Measurements from ENCODE around the gene CAMK4.

GRCh38 chr5:111453747-111454146 lies 229.6 kb downstream of the CAMK4 start:
- TF ChIP-seq, protein P1, sequence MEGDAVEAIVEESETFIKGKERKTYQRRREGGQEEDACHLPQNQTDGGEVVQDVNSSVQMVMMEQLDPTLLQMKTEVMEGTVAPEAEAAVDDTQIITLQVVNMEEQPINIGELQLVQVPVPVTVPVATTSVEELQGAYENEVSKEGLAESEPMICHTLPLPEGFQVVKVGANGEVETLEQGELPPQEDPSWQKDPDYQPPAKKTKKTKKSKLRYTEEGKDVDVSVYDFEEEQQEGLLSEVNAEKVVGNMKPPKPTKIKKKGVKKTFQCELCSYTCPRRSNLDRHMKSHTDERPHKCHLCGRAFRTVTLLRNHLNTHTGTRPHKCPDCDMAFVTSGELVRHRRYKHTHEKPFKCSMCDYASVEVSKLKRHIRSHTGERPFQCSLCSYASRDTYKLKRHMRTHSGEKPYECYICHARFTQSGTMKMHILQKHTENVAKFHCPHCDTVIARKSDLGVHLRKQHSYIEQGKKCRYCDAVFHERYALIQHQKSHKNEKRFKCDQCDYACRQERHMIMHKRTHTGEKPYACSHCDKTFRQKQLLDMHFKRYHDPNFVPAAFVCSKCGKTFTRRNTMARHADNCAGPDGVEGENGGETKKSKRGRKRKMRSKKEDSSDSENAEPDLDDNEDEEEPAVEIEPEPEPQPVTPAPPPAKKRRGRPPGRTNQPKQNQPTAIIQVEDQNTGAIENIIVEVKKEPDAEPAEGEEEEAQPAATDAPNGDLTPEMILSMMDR (IDR thresholded peaks at IDR 0.05), result no peak
- TF ChIP-seq, protein P2, sequence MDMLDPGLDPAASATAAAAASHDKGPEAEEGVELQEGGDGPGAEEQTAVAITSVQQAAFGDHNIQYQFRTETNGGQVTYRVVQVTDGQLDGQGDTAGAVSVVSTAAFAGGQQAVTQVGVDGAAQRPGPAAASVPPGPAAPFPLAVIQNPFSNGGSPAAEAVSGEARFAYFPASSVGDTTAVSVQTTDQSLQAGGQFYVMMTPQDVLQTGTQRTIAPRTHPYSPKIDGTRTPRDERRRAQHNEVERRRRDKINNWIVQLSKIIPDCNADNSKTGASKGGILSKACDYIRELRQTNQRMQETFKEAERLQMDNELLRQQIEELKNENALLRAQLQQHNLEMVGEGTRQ (CRISPR knock-in tag; IDR thresholded peaks at IDR 0.05), result no peak
